Duodenal mucosa (tissue), 2 donors: ENCODE data around the gene PLXNA4.

Experiments used
- H3K27ac ChIP-seq: one replicate; pipeline ENCODE4 v1.7.0; 2013; ENCODE audit warnings: low read depth, low read length
- H3K27me3 ChIP-seq, 2 donors: one replicate each; pipeline ENCODE4 v1.7.0; 2013; ENCODE audit warnings: low read length in 2 of 2, control low read depth in 1 of 2; ENCODE audit not compliant: insufficient read depth in 2 of 2, control insufficient read depth in 1 of 2
- H3K36me3 ChIP-seq, 2 donors: one replicate each; pipeline ENCODE4 v1.7.0; 2013; ENCODE audit warnings: low read length in 2 of 2, control low read depth in 1 of 2; ENCODE audit not compliant: insufficient read depth in 2 of 2, control insufficient read depth in 1 of 2
- H3K4me1 ChIP-seq, 2 donors: one replicate each; pipeline ENCODE4 v1.7.0; 2013; ENCODE audit warnings: low read length in 2 of 2, control low read depth in 1 of 2; ENCODE audit not compliant: insufficient read depth in 2 of 2, control insufficient read depth in 1 of 2
- H3K4me3 ChIP-seq, 2 donors: one replicate each; pipeline ENCODE4 v1.7.0; 2013; ENCODE audit warnings: low read length in 2 of 2, low read depth in 1 of 2
- H3K9ac ChIP-seq, 2 donors: one replicate each; pipeline ENCODE4 v1.7.0; 2013; ENCODE audit warnings: low read length in 2 of 2, low read depth in 1 of 2
- H3K9me3 ChIP-seq, 2 donors: one replicate each; pipeline ENCODE4 v1.7.0; 2013; ENCODE audit warnings: low read length in 2 of 2, control low read depth in 1 of 2; ENCODE audit not compliant: control insufficient read depth in 1 of 2

PLXNA4 gene

GRCh38 chr7:132349075-132349474, 227.2 kb downstream of the PLXNA4 start:
- Histone ChIP-seq H3K27me3 (peaks cover 0 to 6% of the 10 kb centered on the region in 2 donors), H3K4me1 (no peaks in the 10 kb centered on the region), H3K36me3 (no peaks in the 10 kb centered on the region), H3K9ac (no peak overlapping the region), H3K27ac (no peak overlapping the region), H3K4me3 (no peak overlapping the region), H3K9me3 (no peaks in the 10 kb centered on the region)

GRCh38 chr7:132348341-132348740, 227.9 kb downstream of the PLXNA4 start:
- Histone ChIP-seq H3K27me3 (peaks cover 0 to 6% of the 10 kb centered on the region in 2 donors), H3K4me3 (no peak overlapping the region), H3K4me1 (no peaks in the 10 kb centered on the region), H3K27ac (no peak overlapping the region), H3K36me3 (no peaks in the 10 kb centered on the region), H3K9me3 (no peaks in the 10 kb centered on the region), H3K9ac (no peak overlapping the region)

- H3K27ac ChIP-seq: no peak overlapping the region
- H3K9me3 ChIP-seq: no peaks in the 10 kb centered on the region
- H3K9ac ChIP-seq: no peak overlapping the region
- H3K36me3 ChIP-seq: no peaks in the 10 kb centered on the region
- H3K4me3 ChIP-seq: no peak overlapping the region
- H3K27me3 ChIP-seq: peaks cover 0 to 6% of the 10 kb centered on the region in 2 donors
- no peaks in the 10 kb centered on the region for H3K4me1 ChIP-seq
Measured at GRCh38 chr7:132347858-132348257, 228.4 kb downstream of the PLXNA4 start.

GRCh38 chr7:132347123-132347522, 229.1 kb downstream of the PLXNA4 start:
- H3K4me3 ChIP-seq: no peak overlapping the region
- H3K9me3 ChIP-seq: no peaks in the 10 kb centered on the region
- H3K36me3 ChIP-seq: no peaks in the 10 kb centered on the region
- H3K27me3 ChIP-seq: peaks cover 0 to 6% of the 10 kb centered on the region in 2 donors
- no peak overlapping the region for H3K27ac ChIP-seq
- no peaks in the 10 kb centered on the region for H3K4me1 ChIP-seq
- H3K9ac ChIP-seq: no peak overlapping the region

- no peak overlapping the region for H3K27ac ChIP-seq
- H3K4me3 ChIP-seq: no peak overlapping the region
- no peaks in the 10 kb centered on the region for H3K9me3 ChIP-seq
- no peak overlapping the region for H3K9ac ChIP-seq
- peaks cover 0 to 6% of the 10 kb centered on the region in 2 donors for H3K27me3 ChIP-seq
- H3K36me3 ChIP-seq: no peaks in the 10 kb centered on the region
- no peaks in the 10 kb centered on the region for H3K4me1 ChIP-seq
Measured at GRCh38 chr7:132345543-132346129, 230.6 kb downstream of the PLXNA4 start.

GRCh38 chr7:132345030-132345429, 231.2 kb downstream of the PLXNA4 start:
- H3K9me3 ChIP-seq: no peaks in the 10 kb centered on the region
- H3K4me1 ChIP-seq: no peaks in the 10 kb centered on the region
- no peak overlapping the region for H3K9ac ChIP-seq
- no peaks in the 10 kb centered on the region for H3K36me3 ChIP-seq
- no peak overlapping the region for H3K4me3 ChIP-seq
- no peak overlapping the region for H3K27ac ChIP-seq
- peaks cover 0 to 6% of the 10 kb centered on the region in 2 donors for H3K27me3 ChIP-seq

GRCh38 chr7:132343199-132343598, 233.1 kb downstream of the PLXNA4 start:
- Histone ChIP-seq H3K9me3 (no peaks in the 10 kb centered on the region), H3K4me1 (no peaks in the 10 kb centered on the region), H3K27me3 (peaks cover 0 to under 1% of the 10 kb centered on the region in 2 donors), H3K9ac (no peak overlapping the region), H3K36me3 (no peaks in the 10 kb centered on the region), H3K4me3 (no peak overlapping the region), H3K27ac (no peak overlapping the region)

GRCh38 chr7:132337450-132338080, 238.7 kb downstream of the PLXNA4 start:
- Histone ChIP-seq H3K4me3 (no peak overlapping the region), H3K9me3 (no peaks in the 10 kb centered on the region), H3K36me3 (no peaks in the 10 kb centered on the region), H3K27me3 (no peaks in the 10 kb centered on the region), H3K9ac (no peak overlapping the region), H3K4me1 (peaks cover 14 to 17% of the 10 kb centered on the region in 2 donors), H3K27ac (no peak overlapping the region)

GRCh38 chr7:132336797-132337196, 239.5 kb downstream of the PLXNA4 start:
- H3K36me3 ChIP-seq: no peaks in the 10 kb centered on the region
- no peak overlapping the region for H3K27ac ChIP-seq
- no peaks in the 10 kb centered on the region for H3K27me3 ChIP-seq
- H3K4me3 ChIP-seq: no peak overlapping the region
- H3K4me1 ChIP-seq: peaks cover 14 to 17% of the 10 kb centered on the region in 2 donors
- H3K9me3 ChIP-seq: no peaks in the 10 kb centered on the region
- no peak overlapping the region for H3K9ac ChIP-seq

GRCh38 chr7:132333301-132333700, 243.0 kb downstream of the PLXNA4 start:
- Histone ChIP-seq H3K4me3 (no peak overlapping the region), H3K4me1 (peaks cover 14 to 17% of the 10 kb centered on the region in 2 donors)

More at GRCh38 chr7:132333301-132333700, 243.0 kb downstream of the PLXNA4 start:
- Histone ChIP-seq H3K27me3 (no peaks in the 10 kb centered on the region), H3K36me3 (no peaks in the 10 kb centered on the region), H3K9me3 (no peaks in the 10 kb centered on the region), H3K27ac (no peak overlapping the region), H3K9ac (no peak overlapping the region)
